ENCODE data around the gene FOCAD. TPM values are rescaled to one million over a fixed set of nuclear protein-coding genes. Genes with fewer than 3 reads are reported as not detected.
"Not testable (repeated sequence)": the region's sequence is repeated elsewhere in the genome, so short reads cannot be mapped to it uniquely, and the experiment has no call there.

The FOCAD gene
- total RNA-seq, 1 donor from 2014 or later, result 27.2 TPM

DNA sequence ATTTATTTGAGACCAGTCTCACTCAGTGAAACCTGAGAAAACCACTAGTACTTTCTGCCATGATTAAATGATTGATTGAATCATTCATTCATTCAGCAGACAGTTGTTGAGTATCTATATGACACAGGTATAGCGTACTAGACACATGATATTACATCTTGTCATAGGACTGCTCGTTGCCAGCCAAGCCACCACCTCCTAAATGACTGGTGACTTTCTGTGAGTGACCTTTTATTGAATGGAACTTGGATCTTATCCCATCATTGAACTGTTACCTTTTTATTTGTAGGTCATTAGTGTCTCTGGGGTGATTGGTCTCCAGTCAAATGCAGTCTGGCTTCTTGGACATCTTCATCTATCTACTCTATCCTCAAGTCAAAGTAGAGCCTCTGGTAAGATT, 266.6 kb downstream of the FOCAD start:
- no peak for DNase-seq (ENCODE audit: low spot score)

DNA sequence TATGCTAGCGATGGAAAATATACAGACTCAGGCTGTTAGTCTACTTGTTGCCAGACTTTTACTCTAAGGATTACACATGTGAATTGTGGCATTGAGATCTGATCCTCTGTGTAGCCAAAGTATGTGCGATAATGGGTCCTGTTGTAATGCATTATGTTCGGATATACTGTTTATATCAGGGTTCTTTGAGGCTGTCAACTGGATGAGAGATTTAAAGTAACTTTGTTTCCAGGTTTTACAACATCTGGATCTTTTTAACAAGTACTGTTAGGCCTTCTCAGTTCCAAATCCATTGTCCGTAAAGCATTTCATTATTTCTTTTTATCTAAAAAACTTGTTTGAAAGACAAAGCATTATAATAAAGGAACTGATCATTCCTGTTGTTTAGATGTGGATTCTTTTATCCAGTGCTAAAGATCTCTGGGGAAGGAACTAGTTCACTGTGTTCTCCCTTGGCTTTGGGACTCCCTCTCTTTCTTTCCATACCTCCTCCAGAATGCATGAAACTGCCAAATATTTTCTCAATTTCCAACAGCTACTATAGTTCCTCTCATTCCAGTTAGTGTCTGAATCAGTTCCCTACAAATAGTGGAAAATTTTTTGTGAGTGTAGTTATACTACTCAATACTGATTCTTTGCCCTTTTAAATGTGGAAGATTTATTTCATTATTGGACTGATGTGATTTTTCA, 278.6 kb downstream of the FOCAD start:
- no peak for DNase-seq (ENCODE audit: low spot score)

DNA sequence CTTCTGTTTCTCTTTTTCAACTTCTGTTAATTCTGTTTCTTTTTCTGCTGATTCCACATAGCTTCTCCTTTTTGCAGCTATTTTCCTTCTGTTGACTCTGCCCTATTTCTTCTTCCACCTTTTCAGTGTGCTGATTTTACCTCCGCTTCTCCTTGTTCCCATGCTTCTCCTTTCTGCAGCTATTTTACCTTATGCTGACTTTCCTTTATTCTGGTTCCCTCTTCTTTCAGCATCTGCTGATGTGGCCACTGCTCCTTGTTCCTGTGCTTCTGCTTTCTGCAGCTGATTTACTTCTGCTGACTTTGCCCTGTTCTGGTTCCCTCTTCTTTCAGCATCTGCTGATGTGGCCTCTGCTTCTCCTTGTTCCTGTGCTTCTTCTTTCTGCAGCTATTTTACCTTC, 288.6 kb downstream of the FOCAD start:
- DNase-seq (ENCODE audit: low spot score), result no peak

DNA sequence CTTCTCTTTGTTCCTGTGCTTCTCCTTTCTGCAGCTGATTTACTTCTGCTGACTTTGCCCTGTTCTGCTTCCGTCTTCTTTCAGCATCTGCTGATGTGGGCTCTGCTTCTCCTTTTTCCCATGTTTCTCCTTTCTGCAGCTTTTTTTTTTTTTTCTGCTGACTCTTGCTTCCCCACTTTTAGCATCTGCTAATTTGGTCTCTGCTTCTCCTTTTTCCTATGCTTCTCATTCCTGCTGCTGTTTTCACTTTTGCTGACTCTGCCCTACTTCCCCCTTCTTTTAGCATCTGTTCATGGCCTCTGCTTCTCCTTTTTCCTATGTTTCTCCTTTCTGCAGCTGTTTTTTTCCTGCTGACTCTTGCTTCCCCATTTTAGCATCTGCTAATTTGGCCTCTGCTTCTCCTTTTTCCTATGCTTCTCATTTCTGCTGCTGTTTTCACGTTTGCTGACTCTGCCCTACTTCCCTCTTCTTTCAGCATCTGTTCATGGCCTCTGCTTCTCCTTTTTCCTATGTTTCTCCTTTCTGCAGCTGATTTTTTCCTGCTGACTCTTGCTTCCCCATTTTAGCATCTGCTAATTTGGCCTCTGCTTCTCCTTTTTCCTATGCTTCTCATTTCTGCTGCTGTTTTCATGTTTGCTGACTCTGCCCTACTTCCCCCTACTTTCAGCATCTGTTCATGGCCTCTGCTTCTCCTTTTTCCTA, 289.3 kb downstream of the FOCAD start:
- not testable (repeated sequence) for DNase-seq (ENCODE audit: low spot score)

DNA sequence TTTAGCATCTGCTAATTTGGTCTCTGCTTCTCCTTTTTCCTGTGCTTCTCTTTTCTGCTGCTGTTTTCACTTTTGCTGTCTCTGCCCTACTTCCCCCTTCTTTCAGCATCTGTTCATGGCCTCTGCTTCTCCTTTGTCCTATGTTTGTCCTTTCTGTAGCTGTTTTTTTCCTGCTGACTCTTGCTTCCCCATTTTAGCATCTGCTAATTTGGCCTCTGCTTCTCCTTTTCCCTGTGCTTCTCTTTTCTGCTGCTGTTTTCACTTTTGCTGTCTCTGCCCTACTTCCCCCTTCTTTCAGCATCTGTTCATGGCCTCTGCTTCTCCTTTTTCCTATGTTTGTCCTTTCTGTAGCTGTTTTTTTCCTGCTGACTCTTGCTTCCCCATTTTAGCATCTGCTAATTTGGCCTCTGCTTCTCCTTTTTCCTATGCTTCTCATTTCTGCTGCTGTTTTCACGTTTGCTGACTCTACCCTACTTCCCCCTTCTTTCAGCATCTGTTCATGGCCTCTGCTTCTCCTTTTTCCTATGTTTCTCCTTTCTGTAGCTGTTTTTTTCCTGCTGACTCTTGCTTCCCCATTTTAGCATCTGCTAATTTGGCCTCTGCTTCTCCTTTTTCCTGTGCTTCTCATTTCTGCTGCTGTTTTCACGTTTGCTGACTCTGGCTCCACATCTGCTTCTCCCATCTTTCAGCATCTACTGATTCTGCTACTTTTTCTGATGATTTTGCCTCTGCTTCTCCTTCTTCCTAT, 290.3 kb downstream of the FOCAD start:
- not testable (repeated sequence) for DNase-seq (ENCODE audit: low spot score)

DNA sequence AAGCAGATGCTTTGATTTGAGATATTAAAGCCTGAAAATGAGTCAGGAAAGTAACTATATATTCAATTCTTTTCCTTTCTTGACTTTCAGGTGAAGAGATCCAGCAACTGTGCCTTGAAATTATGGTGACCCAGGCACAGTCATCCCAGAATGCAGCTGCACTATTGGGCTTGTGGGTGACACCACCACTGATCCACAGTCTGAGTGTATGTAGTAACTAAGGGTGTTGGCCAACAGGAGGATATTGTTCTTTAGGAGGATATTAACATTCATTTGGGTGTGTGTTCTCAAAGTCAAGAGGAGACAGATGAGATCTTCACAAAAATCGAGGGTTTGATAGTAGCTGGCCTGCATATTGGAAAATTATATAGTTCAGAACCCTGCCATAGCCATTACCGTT, 294.2 kb downstream of the FOCAD start:
- no peak for DNase-seq (ENCODE audit: low spot score)

DNA sequence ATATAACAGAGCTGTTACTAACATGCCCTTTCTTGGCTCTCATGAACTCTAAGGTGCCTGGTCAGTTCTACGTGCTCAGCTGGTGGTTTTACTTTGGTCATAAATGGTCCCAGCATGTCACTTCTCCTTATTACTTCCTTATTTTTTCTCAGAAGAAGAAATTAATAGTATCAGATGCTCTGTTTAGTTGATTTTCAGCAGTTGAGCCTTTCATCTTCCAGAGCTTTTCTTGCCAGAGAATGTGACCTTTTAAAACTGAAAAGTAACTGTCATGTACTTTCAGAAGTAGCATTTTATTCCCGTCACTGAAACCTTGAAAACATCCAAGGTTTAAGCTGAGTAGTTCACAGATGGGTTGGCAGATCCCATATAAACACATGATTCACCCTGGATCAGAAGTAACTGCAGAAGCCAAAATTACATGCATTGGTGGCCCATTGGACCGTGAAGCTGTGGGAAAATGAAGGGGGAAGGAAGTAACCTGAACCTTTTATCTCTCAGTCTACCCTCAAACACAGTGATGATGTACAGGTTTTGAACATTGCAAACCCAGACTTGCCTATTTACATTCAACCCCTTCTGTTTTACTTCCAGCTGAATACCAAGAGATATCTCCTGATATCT, 296.9 kb downstream of the FOCAD start:
- peak; percentile 22 for DNase-seq (ENCODE audit: low spot score)

DNA sequence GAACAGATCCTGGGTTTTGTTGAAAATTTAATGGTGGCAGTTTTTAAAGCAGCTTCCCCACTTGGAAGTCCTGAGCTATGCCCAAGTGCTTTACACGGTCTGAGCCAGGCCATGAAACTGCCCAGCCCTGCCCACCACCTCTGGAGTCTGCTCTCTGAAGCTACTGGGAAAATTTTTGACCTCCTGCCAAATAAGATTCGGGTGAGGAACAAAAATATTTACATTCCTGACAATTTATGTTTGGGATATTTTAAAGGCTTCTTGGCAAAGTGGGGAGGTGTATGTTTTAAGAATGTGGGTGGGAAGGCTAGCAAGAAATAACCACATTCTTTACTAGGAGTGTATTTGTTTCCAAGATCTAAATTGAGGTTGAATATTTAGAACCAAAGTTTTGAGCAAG, 297.4 kb downstream of the FOCAD start:
- DNase-seq (ENCODE audit: low spot score), result peak; percentile 22

DNA sequence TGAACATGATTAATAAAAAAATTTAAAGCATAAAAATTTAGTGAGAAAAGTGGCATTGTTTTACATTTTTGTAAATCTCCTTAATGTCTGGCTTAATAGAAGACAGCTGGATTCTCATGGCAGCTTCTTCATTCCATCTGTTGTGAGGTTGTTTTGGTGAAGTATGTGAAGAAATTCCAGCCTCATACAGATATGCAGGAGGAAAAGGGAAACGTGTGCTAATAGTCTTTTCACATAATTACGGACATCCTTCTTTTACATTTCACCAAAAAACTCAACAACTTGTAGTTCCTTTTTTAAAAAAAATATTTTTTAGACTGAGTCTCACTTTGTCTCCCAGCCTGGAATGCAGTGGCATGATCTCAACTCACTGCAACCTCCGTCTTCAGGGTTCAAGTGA, 300.4 kb downstream of the FOCAD start:
- DNase-seq (ENCODE audit: low spot score), result no peak

DNA sequence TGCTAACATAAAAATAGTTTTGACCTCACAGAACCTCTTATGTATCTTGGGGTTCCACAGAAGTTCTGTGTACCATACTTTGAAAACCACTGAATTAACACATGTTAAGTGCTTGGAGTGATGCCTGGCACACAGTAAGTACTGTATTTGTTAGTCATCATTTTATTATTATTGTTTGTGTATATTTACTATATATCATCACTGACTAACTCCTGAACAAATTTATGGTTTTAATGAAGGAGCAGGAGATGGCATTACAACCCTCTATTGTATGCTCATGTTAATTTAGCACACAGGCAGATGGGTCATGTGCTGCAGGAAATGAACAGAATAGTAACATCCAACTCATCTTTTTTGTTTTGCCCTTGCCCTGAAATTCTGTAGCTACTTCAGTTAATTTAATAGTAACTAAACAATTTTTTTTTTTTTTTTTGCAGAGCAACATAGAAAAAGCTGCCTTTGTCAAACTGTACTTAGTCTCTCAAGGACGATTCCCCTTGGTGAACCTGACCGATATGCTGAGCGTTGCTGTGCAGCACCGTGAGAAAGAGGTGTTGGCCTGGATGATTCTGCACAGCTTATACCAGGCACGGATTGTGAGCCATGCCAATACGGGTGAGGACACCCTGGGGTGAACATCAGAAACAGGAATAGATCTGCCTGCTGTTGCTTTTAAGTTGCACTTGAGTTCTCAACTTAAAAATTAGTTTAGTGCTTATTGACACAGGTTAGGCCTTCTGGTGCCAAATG, 302.0 kb downstream of the FOCAD start:
- no peak for DNase-seq (ENCODE audit: low spot score)

DNA sequence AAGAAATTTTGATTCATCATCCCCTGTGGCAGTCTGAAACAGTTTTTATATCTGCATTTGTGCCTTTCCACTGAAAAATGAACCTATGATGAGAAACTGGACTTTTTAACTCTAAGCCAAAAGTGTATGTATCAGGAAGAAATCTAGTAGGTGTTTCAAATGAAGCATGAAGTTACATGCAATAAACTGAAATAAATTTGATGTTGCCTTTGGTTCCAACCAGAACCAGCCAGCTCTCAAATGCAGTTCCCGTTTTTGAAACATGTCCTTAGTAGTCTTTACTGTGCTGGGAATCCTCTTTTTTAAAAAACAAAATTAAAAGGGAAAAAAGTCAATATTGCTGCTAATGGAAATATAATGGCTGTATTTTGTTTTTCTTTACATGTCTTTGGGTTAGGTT, 303.5 kb downstream of the FOCAD start:
- DNase-seq (ENCODE audit: low spot score), result no peak

DNA sequence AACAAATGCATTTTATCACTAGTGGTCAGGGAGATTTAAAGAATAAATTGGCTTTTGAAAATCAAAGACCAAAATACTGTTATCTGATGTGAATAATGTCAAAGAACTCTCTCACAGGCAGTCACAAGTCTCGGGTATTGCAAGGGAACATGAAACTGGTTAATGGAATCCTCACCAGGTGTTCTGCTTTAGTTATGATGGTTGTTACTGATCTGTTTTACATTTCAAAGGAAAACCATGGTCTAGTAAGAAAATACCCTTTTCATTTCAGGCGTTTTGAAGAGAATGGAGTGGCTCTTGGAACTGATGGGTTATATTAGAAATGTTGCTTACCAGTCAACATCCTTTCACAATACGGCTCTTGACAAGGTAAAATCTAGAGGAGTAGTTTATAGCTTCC, 304.0 kb downstream of the FOCAD start:
- no peak for DNase-seq (ENCODE audit: low spot score)

DNA sequence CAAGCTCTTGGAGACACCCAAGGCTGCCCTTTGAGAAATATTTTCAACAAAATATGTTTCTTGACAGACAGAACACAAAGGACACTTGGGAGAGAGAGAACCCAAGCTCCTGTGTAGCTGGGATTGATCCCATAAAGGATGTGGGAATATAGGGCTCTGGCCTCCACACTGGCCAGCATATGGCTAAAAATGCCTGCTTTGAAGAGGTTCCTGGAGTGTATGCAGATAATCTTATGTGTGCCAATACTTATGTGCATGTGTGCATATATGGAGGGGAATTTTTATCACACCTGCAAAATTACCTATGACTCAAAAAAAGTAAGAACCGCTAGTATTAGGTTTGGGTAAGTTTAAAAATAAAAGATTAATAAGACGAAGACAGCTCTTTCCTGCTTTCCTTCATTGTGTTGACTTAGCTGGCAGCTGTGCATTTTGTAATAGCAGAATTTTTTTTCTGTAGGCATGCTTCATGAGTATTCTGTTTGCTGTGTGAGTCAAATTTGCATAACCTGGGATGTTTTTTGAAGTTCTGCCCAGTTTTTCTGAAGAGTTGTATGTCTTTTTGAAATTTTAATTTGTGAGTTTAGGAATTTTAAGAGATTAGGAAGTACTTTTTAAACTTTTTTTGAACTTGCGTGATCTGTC, 304.7 kb downstream of the FOCAD start:
- no peak for DNase-seq (ENCODE audit: low spot score)

DNA sequence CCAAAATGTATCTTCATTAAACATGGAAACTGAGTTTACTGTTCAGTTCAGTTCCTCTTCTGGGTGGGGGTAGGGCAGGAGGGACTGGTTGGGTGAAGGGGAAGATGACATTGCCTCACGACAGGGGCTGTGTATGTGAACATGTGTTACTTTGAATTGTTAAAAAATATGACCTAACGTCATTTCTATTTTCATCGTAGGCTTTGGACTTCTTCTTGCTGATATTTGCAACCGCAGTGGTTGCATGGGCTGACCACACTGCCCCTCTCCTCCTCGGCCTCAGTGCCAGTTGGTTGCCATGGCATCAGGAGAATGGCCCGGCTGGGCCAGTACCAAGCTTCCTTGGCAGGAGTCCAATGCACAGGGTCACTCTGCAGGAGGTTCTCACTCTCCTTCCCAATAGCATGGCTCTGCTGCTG, 305.9 kb downstream of the FOCAD start:
- peak; percentile 34 for DNase-seq (ENCODE audit: low spot score)

DNA sequence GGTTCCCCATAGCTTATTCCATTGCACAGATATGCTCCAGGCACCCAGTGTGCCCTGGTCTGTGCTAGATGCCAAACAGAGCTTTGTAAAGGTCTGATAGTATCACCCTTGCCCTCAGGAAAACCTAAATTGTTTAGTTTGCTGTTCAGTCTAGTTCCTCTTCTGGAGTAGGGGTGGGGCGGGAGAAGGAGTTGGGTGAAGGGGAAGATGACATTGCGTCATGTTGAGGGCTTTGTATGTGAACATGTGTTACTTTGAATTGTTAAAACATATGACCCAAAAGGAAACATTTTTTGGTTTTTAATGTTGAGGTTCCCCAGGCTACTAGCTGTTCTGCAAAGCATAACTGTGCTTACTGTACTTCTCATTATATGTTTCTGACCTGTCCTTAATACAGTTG, 306.8 kb downstream of the FOCAD start:
- peak; percentile 20 for DNase-seq (ENCODE audit: low spot score)

DNA sequence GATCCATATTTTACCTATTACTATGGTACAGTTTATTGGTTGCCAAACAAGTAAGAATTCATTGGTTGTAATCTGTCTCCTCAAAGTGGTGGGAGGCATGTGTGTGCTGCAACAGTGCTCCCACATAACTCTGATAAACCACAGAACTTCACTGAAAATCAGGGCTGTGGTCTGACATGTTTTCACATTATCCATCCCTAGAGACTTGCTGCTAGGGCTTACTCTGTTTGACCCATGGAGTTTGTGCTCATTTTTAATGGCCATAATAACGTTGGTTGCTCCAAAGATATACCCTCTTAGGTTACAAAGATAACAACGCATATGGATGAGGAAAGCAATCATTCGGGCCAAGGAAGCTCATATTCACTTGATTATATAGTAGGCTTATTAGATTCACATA, 310.4 kb downstream of the FOCAD start:
- DNase-seq (ENCODE audit: low spot score), result no peak

DNA sequence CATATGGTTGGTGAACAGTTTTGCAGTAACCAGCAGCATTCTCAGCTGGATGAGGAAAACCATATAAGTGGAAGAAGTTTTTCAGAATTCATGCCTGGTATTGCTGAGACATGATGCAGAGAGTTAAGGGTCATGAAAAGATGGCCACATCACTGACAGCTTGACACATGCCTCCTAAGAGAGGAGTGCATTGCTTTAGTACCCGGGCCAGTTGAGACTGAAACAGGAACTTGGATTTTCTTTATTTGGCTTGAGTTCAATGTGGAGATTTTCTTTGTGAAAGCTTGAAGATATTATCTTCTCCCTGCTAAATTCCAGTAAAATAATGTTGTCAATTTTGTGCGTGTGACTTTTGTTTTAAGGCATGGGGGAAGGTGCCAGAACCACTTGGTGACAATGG, 311.6 kb downstream of the FOCAD start:
- no peak for DNase-seq (ENCODE audit: low spot score)

DNA sequence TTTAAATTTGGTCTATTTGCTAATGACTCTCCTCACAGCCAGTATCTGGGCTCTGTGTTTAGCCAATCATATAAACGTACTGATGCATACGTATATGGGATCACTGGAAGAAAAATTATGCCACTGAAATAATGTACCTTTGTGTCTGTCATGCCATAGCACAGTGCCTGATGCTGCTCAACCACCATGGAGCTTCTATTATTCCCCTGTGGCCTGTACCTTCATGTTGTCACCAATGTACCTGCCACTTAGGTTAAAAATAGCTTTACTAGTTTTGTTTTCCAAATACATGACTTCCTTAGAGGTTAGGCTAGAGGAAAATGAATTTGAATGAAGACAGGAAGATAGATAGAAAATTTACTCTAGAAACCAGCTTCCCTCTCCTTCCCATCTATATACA, 312.8 kb downstream of the FOCAD start:
- no peak for DNase-seq (ENCODE audit: low spot score)

DNA sequence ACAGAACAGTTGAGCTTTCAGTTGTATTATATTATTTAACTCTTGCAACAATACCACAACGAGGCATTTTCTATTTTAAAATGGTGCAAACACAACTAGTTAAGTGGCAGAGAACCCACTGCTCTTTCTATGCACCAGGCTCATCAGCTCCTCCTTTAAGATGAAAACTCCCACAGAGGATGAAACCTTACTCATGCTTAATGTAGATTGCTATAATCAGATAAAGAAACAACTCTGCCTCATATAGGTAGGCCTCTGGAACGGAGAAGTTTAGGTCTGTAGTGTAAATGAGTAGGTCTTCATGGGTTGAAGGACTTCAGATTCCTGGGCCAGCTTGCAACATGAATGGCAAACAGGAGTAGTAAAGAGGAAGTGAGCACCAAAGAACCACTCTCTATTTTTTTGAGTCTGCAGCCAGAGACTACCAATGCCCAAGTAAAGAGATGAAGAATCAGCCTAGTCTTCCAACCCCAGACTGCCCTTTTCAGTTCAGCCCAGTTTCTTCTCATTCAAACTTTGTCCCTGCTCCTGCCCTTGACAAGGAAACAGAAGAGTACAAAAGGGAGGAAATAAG, 313.5 kb downstream of the FOCAD start:
- no peak for DNase-seq (ENCODE audit: low spot score)

DNA sequence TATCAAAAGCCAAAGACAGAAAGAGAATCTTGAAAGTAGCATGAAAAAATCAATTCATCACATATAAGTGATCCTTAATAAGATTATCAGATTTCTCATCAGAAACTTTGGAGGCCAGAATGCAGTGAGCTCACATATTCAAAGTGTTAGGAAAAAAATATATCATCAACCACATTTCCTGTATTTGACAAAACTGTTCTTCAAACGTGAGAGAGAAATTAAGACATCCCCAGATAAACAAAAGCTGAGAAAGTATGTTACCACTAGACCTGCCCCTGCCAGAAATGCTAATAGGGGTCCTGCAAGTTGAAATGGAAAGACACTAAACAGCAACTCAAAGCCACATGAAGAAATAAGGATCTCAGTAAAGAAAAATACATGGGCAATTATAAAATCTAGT, 317.5 kb downstream of the FOCAD start:
- DNase-seq (ENCODE audit: low spot score), result no peak

DNA sequence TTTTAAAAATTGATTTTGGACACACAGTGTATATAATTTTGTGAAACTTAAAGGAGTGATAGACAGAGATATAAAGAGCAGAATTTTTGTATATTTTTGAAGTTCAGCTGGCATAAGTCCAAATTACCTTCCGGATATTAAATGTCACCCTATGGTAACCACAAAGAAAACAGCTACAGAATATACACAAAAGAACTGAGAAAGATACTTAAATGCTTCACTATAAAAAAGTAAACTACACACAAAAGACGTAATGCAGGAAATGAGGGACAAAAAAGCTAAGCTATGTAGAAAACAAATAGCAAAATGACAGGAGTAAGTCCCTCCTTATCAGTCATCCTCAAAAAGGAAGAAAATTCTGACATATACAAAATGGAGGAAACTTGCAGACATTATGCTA, 318.0 kb downstream of the FOCAD start:
- DNase-seq (ENCODE audit: low spot score), result no peak
